D341Med (cell line): ENCODE measurements around the gene UACA.
"Not testable (repeated sequence)": the region's sequence is repeated elsewhere in the genome, so short reads cannot be mapped to it uniquely, and the experiment has no call there.

Source experiments
- DNase-seq: peaks from one replicate; pipeline ENCODE4 v3.0.0; 2012; ENCODE audit warnings: low spot score

UACA gene

DNA sequence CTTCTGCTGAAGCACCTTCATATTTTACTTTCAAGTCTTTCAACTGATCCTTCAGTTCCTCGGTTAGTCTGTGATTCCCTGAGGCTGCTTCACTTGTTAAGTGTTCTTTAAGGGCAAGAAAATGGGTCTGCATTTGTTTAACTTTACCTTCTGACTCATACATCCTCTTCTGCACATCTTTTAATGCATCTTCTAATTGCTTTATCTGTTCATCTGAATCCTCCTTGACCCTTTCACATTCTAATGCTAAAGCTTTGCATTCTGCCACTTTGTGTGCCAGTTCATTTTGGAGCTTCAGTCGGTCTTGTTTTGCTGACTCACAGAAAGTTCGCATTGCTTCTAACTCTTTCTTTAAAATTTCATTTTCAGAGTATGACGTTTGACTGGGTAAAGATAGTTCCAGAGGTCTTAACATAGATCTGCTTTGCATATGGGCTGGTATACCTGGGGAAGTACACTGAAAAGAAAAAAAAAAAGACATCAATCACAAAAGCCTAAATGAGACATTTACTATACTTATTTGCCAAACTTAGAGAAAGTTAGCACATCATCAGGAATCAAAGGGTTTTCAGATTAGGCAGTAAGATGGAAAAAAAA, 94.3 kb downstream of the UACA start:
- DNase-seq = no peak

- no peak for DNase-seq
These were observed 97.8 kb downstream of the UACA start for GRCh38 chr15:70665599-70665998.

- DNase-seq = no peak
These were observed 98.9 kb downstream of the UACA start for GRCh38 chr15:70664494-70664893.

GRCh38 chr15:70663069-70663468, 100.3 kb downstream of the UACA start:
- not testable (repeated sequence) for DNase-seq

- no peak for DNase-seq
These were observed 103.7 kb downstream of the UACA start for GRCh38 chr15:70659662-70660061.

DNA sequence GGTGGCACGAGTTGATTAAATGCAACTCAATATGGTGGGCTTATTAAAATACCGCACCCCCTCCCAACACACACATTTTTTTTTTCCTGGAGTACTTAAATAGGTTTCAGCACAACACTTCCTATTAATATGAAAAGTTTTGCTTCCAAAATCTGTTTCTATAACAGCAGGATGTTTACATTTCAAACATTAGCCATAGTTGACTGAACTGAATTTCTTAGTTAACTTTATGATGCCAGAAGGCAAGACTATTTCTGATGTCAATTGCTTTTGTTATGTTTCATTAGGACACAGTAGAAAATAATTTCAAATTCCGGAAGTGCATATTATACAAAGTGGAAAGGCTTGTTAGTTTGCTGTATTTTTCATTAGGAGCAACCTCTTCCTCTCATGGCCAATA, 104.7 kb downstream of the UACA start:
- no peak for DNase-seq

DNA sequence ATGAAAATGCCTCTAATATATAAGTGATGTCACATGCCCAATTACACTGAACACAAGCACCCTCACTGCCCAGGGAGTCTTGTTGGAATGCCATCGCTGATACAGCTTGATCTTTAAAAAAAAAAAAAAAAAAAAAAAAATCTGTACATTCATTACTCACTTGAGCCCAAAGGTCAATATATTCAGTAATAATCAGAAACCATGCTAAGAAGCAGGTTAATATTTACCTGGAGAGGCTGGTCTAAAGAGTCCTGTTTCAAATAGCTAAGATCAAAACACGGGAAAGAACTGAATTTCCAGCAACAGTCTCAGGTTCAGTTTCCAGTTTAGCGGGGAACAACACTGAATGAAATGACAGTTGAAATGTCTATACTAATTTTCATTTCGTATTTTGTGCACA, 109.9 kb downstream of the UACA start:
- DNase-seq = no peak

- DNase-seq = no peak
These were observed 111.0 kb downstream of the UACA start for GRCh38 chr15:70652341-70652740.

GRCh38 chr15:70651303-70651845, 112.0 kb downstream of the UACA start:
- no peak for DNase-seq

GRCh38 chr15:70650567-70651302, 112.6 kb downstream of the UACA start:
- DNase-seq = no peak

GRCh38 chr15:70647396-70647795, 116.0 kb downstream of the UACA start:
- no peak for DNase-seq

GRCh38 chr15:70646169-70646568, 117.2 kb downstream of the UACA start:
- DNase-seq = no peak

DNA sequence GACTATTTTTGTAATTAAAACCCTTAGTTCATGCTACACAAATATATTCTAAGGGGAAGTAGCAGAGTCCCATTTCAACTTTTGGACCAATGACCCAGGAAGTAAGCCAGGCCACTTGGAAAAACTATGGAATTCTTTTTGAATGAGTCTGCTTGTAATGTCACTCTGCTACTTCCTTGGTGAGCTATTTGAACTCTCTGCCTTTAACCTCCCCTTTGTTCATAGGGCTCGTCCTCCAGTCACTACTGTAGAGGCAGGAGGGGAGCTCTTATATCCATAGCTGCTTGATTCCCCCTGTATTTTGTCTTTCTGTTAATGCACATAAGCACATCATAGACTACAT, 119.6 kb downstream of the UACA start:
- DNase-seq = no peak

DNA sequence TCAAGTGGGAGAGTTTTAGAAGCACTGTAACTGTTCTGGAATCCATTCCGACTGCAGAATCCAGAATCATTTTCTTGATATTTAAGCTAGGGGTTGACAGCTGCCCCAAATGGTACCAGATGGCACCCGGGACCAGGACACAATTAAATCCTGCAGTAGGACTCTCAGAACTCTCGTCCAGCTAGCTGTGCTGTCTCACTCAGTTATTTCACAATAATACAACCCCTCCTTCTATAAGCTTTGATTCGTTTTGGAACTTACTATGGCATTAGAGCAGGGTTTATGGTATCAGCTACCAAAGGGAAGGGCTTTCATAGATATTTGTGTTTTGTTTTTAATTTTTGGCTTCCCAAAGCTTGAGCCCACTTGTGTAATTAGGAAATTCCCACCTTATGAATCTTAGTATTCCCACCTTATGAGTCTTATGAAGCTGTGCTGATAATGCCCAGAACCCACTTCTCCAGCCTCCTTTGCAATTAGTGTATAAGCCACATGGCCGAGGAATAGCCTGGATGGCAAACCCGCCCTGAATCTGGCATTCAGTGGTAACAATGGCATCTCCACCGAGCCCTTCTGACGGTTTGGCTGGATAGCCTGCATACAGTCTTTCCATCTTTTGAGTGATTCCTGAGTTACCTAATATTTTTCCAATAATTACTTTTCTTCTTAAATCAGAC, 120.1 kb downstream of the UACA start:
- DNase-seq = no peak

DNA sequence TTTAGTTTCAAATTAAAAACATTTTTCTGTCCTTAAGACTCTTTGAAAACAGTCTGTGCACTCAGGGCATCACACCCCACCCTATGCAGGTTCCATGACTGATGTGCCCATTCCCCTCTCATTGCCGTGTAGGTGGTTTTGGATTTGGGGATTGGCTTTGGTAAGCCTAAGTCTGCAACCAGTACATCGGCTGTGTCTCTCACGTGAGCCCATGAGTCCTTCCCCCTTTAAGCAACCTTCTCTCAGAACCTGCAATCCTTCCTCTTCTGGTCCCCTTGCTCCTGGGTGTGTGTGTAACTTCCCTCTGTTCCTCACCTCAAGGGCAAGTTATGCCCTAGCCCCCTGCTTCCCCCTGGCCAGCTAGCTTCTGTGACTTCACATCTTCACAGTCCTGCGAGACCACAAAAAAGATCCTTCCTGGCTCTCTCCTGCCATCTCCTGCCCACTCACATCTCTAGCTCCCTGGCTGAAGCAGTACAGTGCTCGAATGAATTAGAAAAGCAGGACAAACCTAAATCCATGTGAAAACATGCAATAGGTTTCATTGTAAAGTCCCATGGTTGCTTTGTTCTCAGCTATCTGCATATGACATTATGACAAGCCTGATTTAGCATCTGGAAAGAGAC, 126.7 kb downstream of the UACA start:
- DNase-seq = no peak

DNA sequence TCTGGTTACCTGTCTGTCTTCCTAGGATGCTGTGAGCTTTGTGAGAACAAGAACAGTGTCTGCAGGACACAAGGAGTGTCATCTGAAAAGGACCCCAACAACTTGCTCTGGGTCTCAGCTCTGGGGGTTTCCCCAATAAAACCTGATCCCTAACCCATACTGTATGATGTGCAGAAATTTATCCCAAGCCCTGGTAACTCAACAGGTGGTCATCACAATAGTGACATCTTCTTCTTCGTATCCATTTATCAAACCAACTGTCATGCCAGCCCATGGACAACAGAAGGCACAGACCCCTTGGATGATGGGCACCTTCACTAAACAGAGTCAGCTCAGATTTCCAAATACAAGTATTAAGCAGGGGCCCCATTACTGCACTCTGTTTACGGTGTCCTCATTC, 127.5 kb downstream of the UACA start:
- no peak for DNase-seq

DNA sequence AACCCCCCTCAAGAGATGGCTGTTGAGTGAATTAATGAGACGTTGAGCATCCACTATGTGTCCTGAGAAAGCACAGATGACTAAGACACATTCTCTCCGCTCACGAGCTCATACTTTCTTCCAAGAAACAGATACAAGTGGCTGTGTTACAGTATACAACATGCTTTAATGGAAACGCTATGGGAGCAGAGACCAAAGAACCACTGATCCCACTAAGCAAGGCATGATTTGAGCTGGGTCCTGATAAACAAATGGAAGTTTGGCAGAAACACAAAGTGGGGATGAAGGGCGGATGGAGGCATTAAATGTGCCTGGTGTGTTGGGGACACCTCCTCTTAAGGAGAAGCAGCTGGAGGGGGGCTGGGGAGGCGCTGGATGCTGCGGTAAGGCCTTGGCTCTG, 129.4 kb downstream of the UACA start:
- no peak for DNase-seq

GRCh38 chr15:70633103-70633831, 130.1 kb downstream of the UACA start:
- DNase-seq = no peak

GRCh38 chr15:70632491-70633102, 130.8 kb downstream of the UACA start:
- no peak for DNase-seq

GRCh38 chr15:70632079-70632478, 131.3 kb downstream of the UACA start:
- DNase-seq = no peak

- no peak for DNase-seq
These were observed 133.6 kb downstream of the UACA start for GRCh38 chr15:70629735-70630273.

DNA sequence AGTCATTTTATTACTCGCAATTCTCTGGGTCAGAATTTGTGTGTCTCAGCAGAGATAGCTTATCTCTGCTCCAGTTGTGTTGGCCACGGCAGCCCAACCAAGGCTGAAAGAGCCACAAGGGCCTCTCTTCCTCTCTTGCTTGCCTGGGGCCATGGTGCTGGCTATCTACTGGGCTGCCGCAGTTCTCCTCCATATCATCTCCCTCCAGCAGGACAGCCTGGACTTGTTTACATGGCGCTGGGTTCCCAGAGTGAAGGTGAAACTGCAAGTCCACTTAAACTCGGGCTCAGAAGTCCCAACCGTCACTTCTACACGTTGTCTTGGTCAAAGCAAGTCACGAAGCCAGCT, 134.8 kb downstream of the UACA start:
- DNase-seq = no peak
